ENCODE data around the gene SLC39A11. TPM values are rescaled to one million over a fixed set of nuclear protein-coding genes. Genes with fewer than 3 reads are reported as not detected.

Gene SLC39A11
- total RNA-seq, 1 experiment from 2014 or later, result 56.1 TPM

DNA sequence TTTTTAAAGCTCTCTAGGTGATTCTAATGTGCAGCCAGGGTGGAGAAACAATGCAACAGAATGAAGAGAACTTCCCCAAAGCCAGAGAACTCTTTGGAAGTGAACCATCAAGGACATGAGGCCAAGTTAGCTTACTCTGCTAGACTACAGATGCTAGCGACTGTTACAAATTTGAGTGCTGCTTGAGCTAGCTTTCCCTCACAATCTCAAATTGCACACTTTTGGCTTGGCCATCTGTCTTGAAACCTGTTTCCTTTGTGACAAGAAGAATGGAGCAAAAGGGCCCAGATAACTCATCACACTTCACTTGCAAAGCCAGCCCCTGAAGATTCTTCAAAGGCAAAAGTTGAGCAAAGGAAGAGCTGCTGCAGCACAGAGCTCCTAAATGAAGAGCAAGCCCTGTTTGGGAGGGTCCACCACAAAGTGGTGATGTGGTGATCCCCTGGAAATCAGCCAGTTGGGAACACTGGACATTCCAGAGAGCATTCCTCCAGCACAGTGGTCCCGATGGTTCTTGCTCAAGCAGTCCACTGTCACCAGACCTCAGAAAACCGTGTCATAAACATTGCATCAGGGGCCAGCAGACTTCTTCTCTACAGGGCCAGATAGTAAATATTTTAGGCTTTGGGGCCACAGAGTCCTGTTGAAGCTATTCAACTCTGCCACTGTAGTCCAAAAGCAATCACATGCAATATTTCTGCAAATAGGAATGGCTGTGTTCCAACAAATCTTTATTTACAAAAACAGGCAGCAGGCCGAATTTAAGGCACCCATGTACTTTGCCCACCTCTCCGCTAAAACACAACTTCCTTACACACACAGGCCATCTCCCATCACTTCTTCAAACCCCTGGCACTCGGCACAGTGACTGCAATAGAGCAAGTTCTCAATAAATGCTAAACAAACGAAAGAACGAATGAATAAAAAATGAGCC is 21.2 kb downstream of the SLC39A11 start:
- intact Hi-C loops (cut with micrococcal nuclease; ENCODE audit: unreplicated experiment), result no loop called here
- CTCF ChIA-PET, result no interaction called here
- in situ Hi-C loops (cut with HindIII; ENCODE audit: low pct_unique_long_range_greater_than_20kb, low sequenced_read_pairs), result no loop called here
- Histone ChIP-seq H3K9me3 (ENCODE audit: control insufficient read depth, insufficient read depth, low read depth, low read length) (no peaks in the 10 kb centered on the region), H3K4me1 (ENCODE audit: control insufficient read depth, insufficient read depth, low read length) (no peaks in the 10 kb centered on the region), H3K27ac (ENCODE audit: low read length) (no peak overlapping the region), H3K27me3 (ENCODE audit: control insufficient read depth, insufficient read depth, low read length) (no peaks in the 10 kb centered on the region), H3K36me3 (ENCODE audit: control insufficient read depth, insufficient read depth, low read length) (no peaks in the 10 kb centered on the region), H3K4me3 (ENCODE audit: low read depth in 2 of 2, low read length in 2 of 2) (no peak overlapping the region)
- DNase-seq (ENCODE audit: low read depth, low spot score) (no peak), ATAC-seq (no peak)
- POLR2A ChIA-PET, result no interaction called here
- TF ChIP-seq, protein P1, sequence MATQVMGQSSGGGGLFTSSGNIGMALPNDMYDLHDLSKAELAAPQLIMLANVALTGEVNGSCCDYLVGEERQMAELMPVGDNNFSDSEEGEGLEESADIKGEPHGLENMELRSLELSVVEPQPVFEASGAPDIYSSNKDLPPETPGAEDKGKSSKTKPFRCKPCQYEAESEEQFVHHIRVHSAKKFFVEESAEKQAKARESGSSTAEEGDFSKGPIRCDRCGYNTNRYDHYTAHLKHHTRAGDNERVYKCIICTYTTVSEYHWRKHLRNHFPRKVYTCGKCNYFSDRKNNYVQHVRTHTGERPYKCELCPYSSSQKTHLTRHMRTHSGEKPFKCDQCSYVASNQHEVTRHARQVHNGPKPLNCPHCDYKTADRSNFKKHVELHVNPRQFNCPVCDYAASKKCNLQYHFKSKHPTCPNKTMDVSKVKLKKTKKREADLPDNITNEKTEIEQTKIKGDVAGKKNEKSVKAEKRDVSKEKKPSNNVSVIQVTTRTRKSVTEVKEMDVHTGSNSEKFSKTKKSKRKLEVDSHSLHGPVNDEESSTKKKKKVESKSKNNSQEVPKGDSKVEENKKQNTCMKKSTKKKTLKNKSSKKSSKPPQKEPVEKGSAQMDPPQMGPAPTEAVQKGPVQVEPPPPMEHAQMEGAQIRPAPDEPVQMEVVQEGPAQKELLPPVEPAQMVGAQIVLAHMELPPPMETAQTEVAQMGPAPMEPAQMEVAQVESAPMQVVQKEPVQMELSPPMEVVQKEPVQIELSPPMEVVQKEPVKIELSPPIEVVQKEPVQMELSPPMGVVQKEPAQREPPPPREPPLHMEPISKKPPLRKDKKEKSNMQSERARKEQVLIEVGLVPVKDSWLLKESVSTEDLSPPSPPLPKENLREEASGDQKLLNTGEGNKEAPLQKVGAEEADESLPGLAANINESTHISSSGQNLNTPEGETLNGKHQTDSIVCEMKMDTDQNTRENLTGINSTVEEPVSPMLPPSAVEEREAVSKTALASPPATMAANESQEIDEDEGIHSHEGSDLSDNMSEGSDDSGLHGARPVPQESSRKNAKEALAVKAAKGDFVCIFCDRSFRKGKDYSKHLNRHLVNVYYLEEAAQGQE (IDR thresholded peaks at IDR 0.05; ENCODE audit: insufficient read depth in 1 of 2, low read depth in 2 of 2, low read length in 1 of 2), result no peak
- TF ChIP-seq POLR2AphosphoS5 (IDR thresholded peaks at IDR 0.05; ENCODE audit: low read depth, low read length), result no peak
- TF ChIP-seq, protein P2, sequence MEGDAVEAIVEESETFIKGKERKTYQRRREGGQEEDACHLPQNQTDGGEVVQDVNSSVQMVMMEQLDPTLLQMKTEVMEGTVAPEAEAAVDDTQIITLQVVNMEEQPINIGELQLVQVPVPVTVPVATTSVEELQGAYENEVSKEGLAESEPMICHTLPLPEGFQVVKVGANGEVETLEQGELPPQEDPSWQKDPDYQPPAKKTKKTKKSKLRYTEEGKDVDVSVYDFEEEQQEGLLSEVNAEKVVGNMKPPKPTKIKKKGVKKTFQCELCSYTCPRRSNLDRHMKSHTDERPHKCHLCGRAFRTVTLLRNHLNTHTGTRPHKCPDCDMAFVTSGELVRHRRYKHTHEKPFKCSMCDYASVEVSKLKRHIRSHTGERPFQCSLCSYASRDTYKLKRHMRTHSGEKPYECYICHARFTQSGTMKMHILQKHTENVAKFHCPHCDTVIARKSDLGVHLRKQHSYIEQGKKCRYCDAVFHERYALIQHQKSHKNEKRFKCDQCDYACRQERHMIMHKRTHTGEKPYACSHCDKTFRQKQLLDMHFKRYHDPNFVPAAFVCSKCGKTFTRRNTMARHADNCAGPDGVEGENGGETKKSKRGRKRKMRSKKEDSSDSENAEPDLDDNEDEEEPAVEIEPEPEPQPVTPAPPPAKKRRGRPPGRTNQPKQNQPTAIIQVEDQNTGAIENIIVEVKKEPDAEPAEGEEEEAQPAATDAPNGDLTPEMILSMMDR (IDR thresholded peaks at IDR 0.05), result no peak
- no peak for TF ChIP-seq TCF7L2 (IDR thresholded peaks at IDR 0.05; ENCODE audit: low read depth, low read length)
- no peak for TF ChIP-seq SIN3A (IDR thresholded peaks at IDR 0.05; ENCODE audit: borderline replicate concordance, insufficient read depth, low read depth, low read length)
- BruUV-seq (replicated peaks), result no TSS peak

DNA sequence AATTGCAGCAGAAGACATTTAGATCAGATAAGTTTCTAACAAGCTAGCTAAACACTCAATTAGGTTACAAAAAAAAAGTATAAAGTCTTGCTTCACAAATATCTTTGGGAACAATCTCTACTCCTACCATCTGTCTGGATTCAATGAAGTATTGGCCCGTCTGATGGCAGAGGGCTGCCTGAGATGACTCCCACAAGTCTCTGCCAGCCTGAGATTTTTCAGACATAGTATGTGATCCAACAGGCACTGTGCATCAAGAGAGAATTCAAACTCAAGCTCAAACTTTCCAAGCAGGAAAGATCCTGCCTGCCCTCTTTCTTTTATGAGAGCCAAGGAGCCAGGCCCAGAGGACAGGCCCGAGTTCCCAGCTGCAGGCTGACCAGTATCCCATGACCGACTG is 22.6 kb downstream of the SLC39A11 start:
- Histone ChIP-seq H3K27ac (ENCODE audit: low read length) (no peak overlapping the region), H3K9me3 (ENCODE audit: control insufficient read depth, insufficient read depth, low read depth, low read length) (no peaks in the 10 kb centered on the region), H3K27me3 (ENCODE audit: control insufficient read depth, insufficient read depth, low read length) (no peaks in the 10 kb centered on the region), H3K4me1 (ENCODE audit: control insufficient read depth, insufficient read depth, low read length) (no peaks in the 10 kb centered on the region), H3K4me3 (ENCODE audit: low read depth in 2 of 2, low read length in 2 of 2) (no peak overlapping the region), H3K36me3 (ENCODE audit: control insufficient read depth, insufficient read depth, low read length) (no peaks in the 10 kb centered on the region)
- intact Hi-C loops (cut with micrococcal nuclease; ENCODE audit: unreplicated experiment), result no loop called here
- BruUV-seq (replicated peaks), result no TSS peak
- in situ Hi-C loops (cut with HindIII; ENCODE audit: low pct_unique_long_range_greater_than_20kb, low sequenced_read_pairs), result loop anchor here (5.0 kb wide), 1 partner anchor 83 kb away; no protein-coding TSS in a partner anchor
- POLR2A ChIA-PET, result no interaction called here
- DNase-seq (ENCODE audit: low read depth, low spot score), result no peak
- TF ChIP-seq TCF7L2 (IDR thresholded peaks at IDR 0.05; ENCODE audit: low read depth, low read length) (no peak), SIN3A (IDR thresholded peaks at IDR 0.05; ENCODE audit: borderline replicate concordance, insufficient read depth, low read depth, low read length) (no peak), POLR2AphosphoS5 (IDR thresholded peaks at IDR 0.05; ENCODE audit: low read depth, low read length) (no peak)
- TF ChIP-seq, protein P1 (IDR thresholded peaks at IDR 0.05; ENCODE audit: insufficient read depth in 1 of 2, low read depth in 2 of 2, low read length in 1 of 2), result no peak
- TF ChIP-seq, protein P2 (IDR thresholded peaks at IDR 0.05), result no peak
- CTCF ChIA-PET, result no interaction called here
- ATAC-seq, result no peak

All from Panc1 (cell line).